ENCODE results near the gene CORO2B. TPM values are rescaled to one million over a fixed set of nuclear protein-coding genes. Genes with fewer than 3 reads are reported as not detected.

CORO2B gene
- total RNA-seq, 1 donor from 2014 or later: 3.4 TPM

GRCh38 chr15:68589783-68590710, 11.3 kb downstream of the CORO2B start:
- DNase-seq (ENCODE audit: low read depth, low spot score): no peak

GRCh38 chr15:68590721-68591389, 12.1 kb downstream of the CORO2B start:
- no peak for DNase-seq (ENCODE audit: low read depth, low spot score)

- DNase-seq (ENCODE audit: low read depth, low spot score): no peak
Observed at GRCh38 chr15:68592054-68592453, 13.3 kb downstream of the CORO2B start.

- DNase-seq (ENCODE audit: low read depth, low spot score): no peak
Observed at GRCh38 chr15:68592544-68592943, 13.8 kb downstream of the CORO2B start.

- DNase-seq (ENCODE audit: low read depth, low spot score): no peak
Observed at GRCh38 chr15:68593341-68593740, 14.5 kb downstream of the CORO2B start.

- DNase-seq (ENCODE audit: low read depth, low spot score): no peak
Observed at GRCh38 chr15:68593828-68594532, 15.2 kb downstream of the CORO2B start.

GRCh38 chr15:68594533-68595259, 15.9 kb downstream of the CORO2B start:
- DNase-seq (ENCODE audit: low read depth, low spot score): no peak

GRCh38 chr15:68595260-68595564, 16.4 kb downstream of the CORO2B start:
- no peak for DNase-seq (ENCODE audit: low read depth, low spot score)

- DNase-seq (ENCODE audit: low read depth, low spot score): no peak
Observed at GRCh38 chr15:68595761-68596160, 17.0 kb downstream of the CORO2B start.

GRCh38 chr15:68596691-68597090, 17.9 kb downstream of the CORO2B start:
- DNase-seq (ENCODE audit: low read depth, low spot score): no peak

- no peak for DNase-seq (ENCODE audit: low read depth, low spot score)
Observed at GRCh38 chr15:68597581-68597980, 18.8 kb downstream of the CORO2B start.

GRCh38 chr15:68598171-68599152, 19.7 kb downstream of the CORO2B start:
- DNase-seq (ENCODE audit: low read depth, low spot score): no peak

GRCh38 chr15:68599153-68599545, 20.4 kb downstream of the CORO2B start:
- no peak for DNase-seq (ENCODE audit: low read depth, low spot score)

GRCh38 chr15:68599560-68600071, 20.8 kb downstream of the CORO2B start:
- DNase-seq (ENCODE audit: low read depth, low spot score): no peak

- no peak for DNase-seq (ENCODE audit: low read depth, low spot score)
Observed at GRCh38 chr15:68601206-68602197, 22.7 kb downstream of the CORO2B start.

- no peak for DNase-seq (ENCODE audit: low read depth, low spot score)
Observed at GRCh38 chr15:68602459-68603215, 23.8 kb downstream of the CORO2B start.

GRCh38 chr15:68603216-68603595, 24.4 kb downstream of the CORO2B start:
- DNase-seq (ENCODE audit: low read depth, low spot score): no peak

- no peak for DNase-seq (ENCODE audit: low read depth, low spot score)
Observed at GRCh38 chr15:68603951-68604350, 25.2 kb downstream of the CORO2B start.
